ENCODE measurements around the gene CHMP4B.

Gene CHMP4B

DNA sequence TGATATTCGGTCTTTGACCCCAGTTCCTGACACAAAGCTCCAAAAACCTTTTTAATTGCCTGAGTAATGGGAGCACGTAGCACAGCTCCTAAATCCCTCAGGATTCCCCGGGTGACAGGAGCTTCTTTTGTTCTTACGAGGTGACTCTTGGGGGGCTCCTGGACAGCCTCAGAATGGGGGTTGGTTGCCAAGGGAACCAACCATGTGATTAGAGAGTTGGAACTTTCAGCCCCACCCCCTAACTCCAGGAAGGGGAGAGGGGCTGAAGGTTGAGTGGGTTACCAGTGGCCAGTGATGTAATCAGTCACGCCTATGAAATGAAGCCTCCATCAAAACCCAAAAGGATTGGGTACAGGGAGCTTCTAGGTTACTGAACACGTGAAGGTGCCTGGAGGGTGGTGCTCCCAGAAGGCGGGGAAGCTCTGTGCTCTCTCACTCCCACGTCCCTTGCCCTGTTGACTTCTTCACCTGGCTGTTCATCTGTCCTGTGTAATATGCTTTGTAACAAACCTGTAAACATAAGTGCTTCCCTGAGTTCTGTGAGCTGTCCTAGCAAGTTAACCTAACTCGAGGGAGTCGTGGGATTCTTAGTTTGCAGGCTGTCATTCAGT is 89.5 kb downstream of the CHMP4B start:
- TF ChIP-seq, protein P1, sequence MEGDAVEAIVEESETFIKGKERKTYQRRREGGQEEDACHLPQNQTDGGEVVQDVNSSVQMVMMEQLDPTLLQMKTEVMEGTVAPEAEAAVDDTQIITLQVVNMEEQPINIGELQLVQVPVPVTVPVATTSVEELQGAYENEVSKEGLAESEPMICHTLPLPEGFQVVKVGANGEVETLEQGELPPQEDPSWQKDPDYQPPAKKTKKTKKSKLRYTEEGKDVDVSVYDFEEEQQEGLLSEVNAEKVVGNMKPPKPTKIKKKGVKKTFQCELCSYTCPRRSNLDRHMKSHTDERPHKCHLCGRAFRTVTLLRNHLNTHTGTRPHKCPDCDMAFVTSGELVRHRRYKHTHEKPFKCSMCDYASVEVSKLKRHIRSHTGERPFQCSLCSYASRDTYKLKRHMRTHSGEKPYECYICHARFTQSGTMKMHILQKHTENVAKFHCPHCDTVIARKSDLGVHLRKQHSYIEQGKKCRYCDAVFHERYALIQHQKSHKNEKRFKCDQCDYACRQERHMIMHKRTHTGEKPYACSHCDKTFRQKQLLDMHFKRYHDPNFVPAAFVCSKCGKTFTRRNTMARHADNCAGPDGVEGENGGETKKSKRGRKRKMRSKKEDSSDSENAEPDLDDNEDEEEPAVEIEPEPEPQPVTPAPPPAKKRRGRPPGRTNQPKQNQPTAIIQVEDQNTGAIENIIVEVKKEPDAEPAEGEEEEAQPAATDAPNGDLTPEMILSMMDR (IDR thresholded peaks at IDR 0.05; ENCODE audit: insufficient read depth, low read depth, low read length, missing control alignments), result no peak
- no peak overlapping the region for H3K4me3 ChIP-seq (ENCODE audit: low read length)
- DNase-seq (ENCODE audit: low read depth), result no peak

DNA sequence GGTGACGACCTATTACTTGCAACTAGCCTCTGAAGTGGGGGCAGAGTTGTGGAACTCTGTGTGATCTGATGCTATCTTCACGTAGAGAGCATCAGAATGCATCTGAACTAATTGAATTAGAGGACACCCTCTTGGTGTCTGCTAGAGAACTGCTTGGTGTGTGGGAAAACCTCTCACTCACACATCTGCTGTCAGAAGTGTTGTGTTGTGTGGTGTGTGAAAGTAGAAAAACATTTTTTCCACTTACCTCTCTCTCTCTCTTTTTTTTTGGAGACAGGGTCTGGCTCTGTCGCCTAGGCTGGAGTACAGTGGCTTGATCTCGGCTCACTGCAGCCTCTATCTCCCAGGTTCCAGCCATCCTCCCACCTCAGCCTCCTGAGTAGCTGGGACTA is 90.0 kb downstream of the CHMP4B start:
- no peak for DNase-seq (ENCODE audit: low read depth)
- TF ChIP-seq, protein P1 (IDR thresholded peaks at IDR 0.05; ENCODE audit: insufficient read depth, low read depth, low read length, missing control alignments), result no peak
- H3K4me3 ChIP-seq (ENCODE audit: low read length), result no peak overlapping the region

DNA sequence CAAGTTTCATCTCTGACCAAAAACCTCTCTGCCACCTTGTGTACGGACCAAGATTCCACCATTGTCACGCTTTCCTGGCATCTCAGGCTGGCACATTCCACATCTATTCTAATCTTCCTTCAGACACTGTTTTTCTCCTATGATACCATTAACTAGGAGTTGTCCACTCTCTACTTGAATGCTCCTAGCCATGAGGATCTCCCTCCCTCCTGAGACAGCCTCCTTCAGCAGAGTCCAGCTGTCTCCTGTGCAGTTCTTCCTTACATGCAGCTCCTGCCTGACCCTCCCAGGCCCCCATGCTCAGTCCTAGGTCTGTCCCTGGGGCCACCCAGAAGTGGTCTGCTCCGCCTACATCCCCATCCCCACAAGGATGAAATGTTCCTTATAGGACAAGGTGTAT is 90.9 kb downstream of the CHMP4B start:
- DNase-seq (ENCODE audit: low read depth), result no peak
- TF ChIP-seq, protein P1 (IDR thresholded peaks at IDR 0.05; ENCODE audit: insufficient read depth, low read depth, low read length, missing control alignments), result no peak
- H3K4me3 ChIP-seq (ENCODE audit: low read length), result no peak overlapping the region

Data from epithelial cell of esophagus (primary cell).